Osteoblast (primary cell): ENCODE results near the gene MPRIP. TPM values are rescaled to one million over a fixed set of nuclear protein-coding genes. Genes with fewer than 3 reads are reported as not detected.

Experiments used
- DNase-seq: peaks from one replicate; pipeline ENCODE4 v3.0.0; 2011; ENCODE audit warnings: low spot score, mixed read lengths; ENCODE audit not compliant: insufficient read length; ENCODE audit errors: missing footprints
- H2AFZ ChIP-seq: 2 replicates; pipeline ENCODE4 v1.6.0; 2011; ENCODE audit warnings: mild to moderate bottlenecking, low read length
- H3K27ac ChIP-seq: 2 replicates; pipeline ENCODE4 v1.5.1; 2011; ENCODE audit warnings: mild to moderate bottlenecking, low read depth, low read length, moderate library complexity
- H3K27me3 ChIP-seq: 2 replicates; pipeline ENCODE4 v1.6.0; 2012; ENCODE audit warnings: mild to moderate bottlenecking, control low read depth, inconsistent platforms, low read length, moderate library complexity; ENCODE audit not compliant: insufficient read depth
- H3K36me3 ChIP-seq: 2 replicates; pipeline ENCODE4 v1.5.1; 2011; ENCODE audit warnings: mild to moderate bottlenecking, low read length, control low read depth, moderate library complexity; ENCODE audit not compliant: insufficient read depth
- H3K4me1 ChIP-seq: 2 replicates; pipeline ENCODE4 v1.5.1; 2011; ENCODE audit warnings: mild to moderate bottlenecking, low read length, control low read depth, moderate library complexity; ENCODE audit not compliant: insufficient read depth
- H3K4me2 ChIP-seq: 2 replicates; pipeline ENCODE4 v1.6.0; 2011; ENCODE audit warnings: mild to moderate bottlenecking, low read length; ENCODE audit not compliant: insufficient read depth
- H3K4me3 ChIP-seq: fragments of 200-600 bp; sonication (generic); 3 replicates; pipeline ENCODE4 v1.5.1; 2012; ENCODE audit warnings: mild to moderate bottlenecking, low read length, inconsistent platforms; ENCODE audit not compliant: insufficient read depth
- H3K79me2 ChIP-seq: 2 replicates; pipeline ENCODE4 v1.6.0; 2012; ENCODE audit warnings: mild to moderate bottlenecking, low read length, control low read depth, inconsistent platforms; ENCODE audit not compliant: insufficient read depth
- H3K9me3 ChIP-seq: 2 replicates; pipeline ENCODE4 v1.5.1; 2011; ENCODE audit warnings: low read depth, low read length, control low read depth
- H4K20me1 ChIP-seq: 2 replicates; pipeline ENCODE4 v1.6.0; 2012; ENCODE audit warnings: mild to moderate bottlenecking, low read length, control low read depth; ENCODE audit not compliant: insufficient read depth
- CTCF ChIP-seq: IDR thresholded peaks from 2 replicates; pipeline ENCODE4 v1.5.1; 2011; ENCODE audit warnings: mild to moderate bottlenecking, low read depth, low read length, moderate library complexity; ENCODE audit errors: extremely low read depth
- total RNA-seq: library from RNA; depleted of rRNA; stranded (reverse); fragments of >200 nt; gene quantifications from 2 replicates; pipeline ENCODE4 v1.2.3, GENCODE V29; 2012

MPRIP gene
- total RNA-seq, 1 donor = 149 TPM

GRCh38 chr17:17059301-17059890 lies 17.1 kb downstream of the MPRIP start:
- H2AFZ ChIP-seq = no peak overlapping the region
- no peaks in the 10 kb centered on the region for H3K27me3 ChIP-seq
- TF ChIP-seq CTCF = no peak
- H3K79me2 ChIP-seq = peaks cover 100% of the 10 kb centered on the region
- peaks cover 92% of the 10 kb centered on the region for H4K20me1 ChIP-seq
- DNase-seq = peak; percentile 59
- peak overlapping the region; percentile 22 for H3K27ac ChIP-seq
- H3K4me2 ChIP-seq = no peak overlapping the region
- H3K4me3 ChIP-seq = no peak overlapping the region
- H3K36me3 ChIP-seq = peaks cover 58% of the 10 kb centered on the region
- no peaks in the 10 kb centered on the region for H3K9me3 ChIP-seq
- peaks cover 48% of the 10 kb centered on the region for H3K4me1 ChIP-seq

- Histone ChIP-seq H3K9me3 (no peaks in the 10 kb centered on the region), H3K27me3 (no peaks in the 10 kb centered on the region), H3K36me3 (peaks cover 52% of the 10 kb centered on the region), H4K20me1 (peaks cover 97% of the 10 kb centered on the region), H3K27ac (no peak overlapping the region), H3K4me3 (no peak overlapping the region), H3K4me2 (no peak overlapping the region), H2AFZ (no peak overlapping the region), H3K4me1 (peaks cover 49% of the 10 kb centered on the region), H3K79me2 (peaks cover 100% of the 10 kb centered on the region)
- no peak for TF ChIP-seq CTCF
- DNase-seq = peak; percentile 38
Observed at GRCh38 chr17:17060001-17060922, 18.0 kb downstream of the MPRIP start.

GRCh38 chr17:17060930-17061329 lies 18.7 kb downstream of the MPRIP start:
- DNase-seq = no peak
- H3K9me3 ChIP-seq = no peaks in the 10 kb centered on the region
- H3K27me3 ChIP-seq = no peaks in the 10 kb centered on the region
- H3K4me1 ChIP-seq = peaks cover 42% of the 10 kb centered on the region
- H3K79me2 ChIP-seq = peaks cover 100% of the 10 kb centered on the region
- H4K20me1 ChIP-seq = peaks cover 97% of the 10 kb centered on the region
- no peak for TF ChIP-seq CTCF
- no peak overlapping the region for H3K27ac ChIP-seq
- H3K4me3 ChIP-seq = no peak overlapping the region
- H3K4me2 ChIP-seq = no peak overlapping the region
- peaks cover 52% of the 10 kb centered on the region for H3K36me3 ChIP-seq
- no peak overlapping the region for H2AFZ ChIP-seq

- Histone ChIP-seq H3K9me3 (no peaks in the 10 kb centered on the region), H3K4me1 (peaks cover 36% of the 10 kb centered on the region), H3K36me3 (peaks cover 52% of the 10 kb centered on the region), H3K27ac (no peak overlapping the region), H2AFZ (no peak overlapping the region), H3K79me2 (peaks cover 100% of the 10 kb centered on the region), H3K27me3 (no peaks in the 10 kb centered on the region), H3K4me3 (no peak overlapping the region), H4K20me1 (peaks cover 95% of the 10 kb centered on the region), H3K4me2 (no peak overlapping the region)
- peak; percentile 53 for DNase-seq
- TF ChIP-seq CTCF = no peak
Observed at GRCh38 chr17:17061516-17061915, 19.3 kb downstream of the MPRIP start.
